Measurements from ENCODE around the gene TNFRSF1B.

DNA sequence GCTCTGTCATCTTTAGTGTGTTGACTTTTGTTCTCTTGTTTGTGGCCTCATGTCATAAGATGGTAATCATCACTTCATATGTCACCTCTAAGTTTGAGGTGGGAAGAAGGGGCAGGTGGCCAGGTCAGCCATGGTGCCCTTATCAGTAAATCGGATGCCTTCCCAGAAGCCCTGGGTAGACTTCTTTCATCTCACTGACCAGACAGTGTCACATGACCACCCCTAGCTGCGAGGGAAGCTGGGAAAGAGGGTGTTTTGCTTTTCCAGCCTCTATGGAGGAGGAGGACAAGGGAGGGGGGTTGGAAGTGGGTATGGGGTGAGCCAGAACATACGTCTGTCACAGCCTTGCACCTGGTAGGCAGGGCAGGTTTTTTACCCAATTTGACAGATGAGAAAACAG is 28.6 kb downstream of the TNFRSF1B start:
- no peak for TF ChIP-seq POLR2AphosphoS5 (IDR thresholded peaks at IDR 0.05; ENCODE audit: borderline replicate concordance, low read depth, low read length)
- TF ChIP-seq EZH2 (IDR thresholded peaks at IDR 0.05): no peak
